Smooth muscle cell (in vitro differentiated cells): ENCODE results near the gene CLDN4. TPM values are rescaled to one million over a fixed set of nuclear protein-coding genes. Genes with fewer than 3 reads are reported as not detected.
A peak's percentile ranks its signal among the peaks of the same experiment; 100 is the strongest.
"Not testable (repeated sequence)": the region's sequence is repeated elsewhere in the genome, so short reads cannot be mapped to it uniquely, and the experiment has no call there.

Experiments
- DNase-seq: peaks from one replicate; lab custom pipeline; 2025; ENCODE audit not compliant: unreplicated experiment; lab: John Stamatoyannopoulos, UW
- H2AFZ ChIP-seq: fragments of 200-600 bp; sonication (generic); 2 replicates; pipeline ENCODE4 v1.6.0; 2016; ENCODE audit warnings: antibody characterized with exemption, low read depth, mild to moderate bottlenecking
- H3F3A ChIP-seq: fragments of 200-600 bp; sonication (generic); 2 replicates; pipeline ENCODE4 v1.6.0; 2017; ENCODE audit warnings: antibody characterized with exemption, low read depth
- H3K27ac ChIP-seq: fragments of 200-600 bp; sonication (generic); 2 replicates; pipeline ENCODE4 v1.5.1; 2016; ENCODE audit warnings: low read depth, mild to moderate bottlenecking
- H3K27me3 ChIP-seq: fragments of 200-600 bp; sonication (generic); 2 replicates; pipeline ENCODE4 v1.6.1; 2016; ENCODE audit warnings: low read depth, mild to moderate bottlenecking
- H3K36me3 ChIP-seq: fragments of 200-600 bp; sonication (generic); 2 replicates; pipeline ENCODE4 v1.5.1; 2016; ENCODE audit warnings: low read depth
- H3K4me1 ChIP-seq: fragments of 200-600 bp; sonication (generic); 2 replicates; pipeline ENCODE4 v1.5.1; 2016; ENCODE audit warnings: low read depth
- H3K4me2 ChIP-seq: fragments of 200-600 bp; sonication (generic); 2 replicates; pipeline ENCODE4 v1.6.0; 2016; ENCODE audit warnings: mild to moderate bottlenecking
- H3K4me3 ChIP-seq: fragments of 200-600 bp; sonication (generic); 2 replicates; pipeline ENCODE4 v1.5.1; 2016; ENCODE audit warnings: mild to moderate bottlenecking
- H3K79me2 ChIP-seq: fragments of 200-600 bp; sonication (generic); 2 replicates; pipeline ENCODE4 v1.6.0; 2016; ENCODE audit warnings: low read depth, mild to moderate bottlenecking
- H3K9ac ChIP-seq: fragments of 200-600 bp; sonication (generic); 2 replicates; pipeline ENCODE4 v1.6.0; 2016; ENCODE audit warnings: low read depth
- H3K9me3 ChIP-seq: fragments of 200-600 bp; sonication (generic); replicated peaks from 2 replicates; pipeline ENCODE4 v1.5.1; 2016; ENCODE audit warnings: low read depth
- H4K20me1 ChIP-seq: fragments of 200-600 bp; sonication (generic); 2 replicates; pipeline ENCODE4 v1.6.0; 2016; ENCODE audit warnings: low read depth
- WGBS: methylation state at CpG from one replicate; pipeline ENCODE4 v1.1.7; 2016; ENCODE audit warnings: low lambda C conversion rate; 5-methylcytosine and 5-hydroxymethylcytosine counted together
- polyA plus RNA-seq: library from polyadenylated mRNA; unstranded; fragments of >200 nt; fragmentation: Nextera tagmentation; extraction: Ambion mirVana; gene quantifications from 2 replicates; pipeline ENCODE4 v1.2.1, GENCODE V29; 2016
- total RNA-seq: library from RNA; depleted of rRNA; stranded (reverse); fragments of >200 nt; gene quantifications from 2 replicates; pipeline ENCODE4 v1.2.3, GENCODE V29; 2014
- TF ChIP-seq, protein P1 (sequence below): fragments of 200-600 bp; sonication (generic); IDR thresholded peaks from 2 replicates; pipeline ENCODE4 v1.5.1; 2017; ENCODE audit warnings: borderline replicate concordance, mild to moderate bottlenecking, antibody characterized with exemption; ENCODE audit not compliant: insufficient read depth, poor library complexity, severe bottlenecking

Gene CLDN4
- total and polyA plus RNA-seq, 2 experiments from 2014 or later: 63.5 to 109 TPM

GRCh38 chr7:73812996-73813395 is 17.8 kb upstream of the CLDN4 start:
- Histone ChIP-seq H3K36me3 (no peaks in the 10 kb centered on the region), H3K9ac (no peak overlapping the region), H3K79me2 (no peaks in the 10 kb centered on the region), H3F3A (no peaks in the 10 kb centered on the region), H3K4me2 (no peak overlapping the region), H3K9me3 (no peaks in the 10 kb centered on the region), H3K4me3 (no peak overlapping the region), H3K4me1 (no peaks in the 10 kb centered on the region), H3K27ac (no peak overlapping the region), H3K27me3 (no peaks in the 10 kb centered on the region), H4K20me1 (no peaks in the 10 kb centered on the region), H2AFZ (no peak overlapping the region)
- 98% methylated on average over 3 of the region's 3 CpGs for WGBS
- DNase-seq: no peak
- TF ChIP-seq, protein P1, sequence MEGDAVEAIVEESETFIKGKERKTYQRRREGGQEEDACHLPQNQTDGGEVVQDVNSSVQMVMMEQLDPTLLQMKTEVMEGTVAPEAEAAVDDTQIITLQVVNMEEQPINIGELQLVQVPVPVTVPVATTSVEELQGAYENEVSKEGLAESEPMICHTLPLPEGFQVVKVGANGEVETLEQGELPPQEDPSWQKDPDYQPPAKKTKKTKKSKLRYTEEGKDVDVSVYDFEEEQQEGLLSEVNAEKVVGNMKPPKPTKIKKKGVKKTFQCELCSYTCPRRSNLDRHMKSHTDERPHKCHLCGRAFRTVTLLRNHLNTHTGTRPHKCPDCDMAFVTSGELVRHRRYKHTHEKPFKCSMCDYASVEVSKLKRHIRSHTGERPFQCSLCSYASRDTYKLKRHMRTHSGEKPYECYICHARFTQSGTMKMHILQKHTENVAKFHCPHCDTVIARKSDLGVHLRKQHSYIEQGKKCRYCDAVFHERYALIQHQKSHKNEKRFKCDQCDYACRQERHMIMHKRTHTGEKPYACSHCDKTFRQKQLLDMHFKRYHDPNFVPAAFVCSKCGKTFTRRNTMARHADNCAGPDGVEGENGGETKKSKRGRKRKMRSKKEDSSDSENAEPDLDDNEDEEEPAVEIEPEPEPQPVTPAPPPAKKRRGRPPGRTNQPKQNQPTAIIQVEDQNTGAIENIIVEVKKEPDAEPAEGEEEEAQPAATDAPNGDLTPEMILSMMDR: no peak

GRCh38 chr7:73815436-73815835 is 15.4 kb upstream of the CLDN4 start:
- WGBS: 90% methylated on average over 8 of the region's 8 CpGs
- no peaks in the 10 kb centered on the region for H3K9me3 ChIP-seq
- H3K4me3 ChIP-seq: no peak overlapping the region
- H3K27ac ChIP-seq: no peak overlapping the region
- DNase-seq: no peak
- TF ChIP-seq, protein P1: no peak
- no peak overlapping the region for H3K9ac ChIP-seq
- no peak overlapping the region for H3K4me2 ChIP-seq
- H3K36me3 ChIP-seq: no peaks in the 10 kb centered on the region
- H3K27me3 ChIP-seq: no peaks in the 10 kb centered on the region
- H3K4me1 ChIP-seq: no peaks in the 10 kb centered on the region
- H4K20me1 ChIP-seq: no peaks in the 10 kb centered on the region
- no peak overlapping the region for H2AFZ ChIP-seq
- H3F3A ChIP-seq: no peaks in the 10 kb centered on the region
- H3K79me2 ChIP-seq: no peaks in the 10 kb centered on the region

DNA sequence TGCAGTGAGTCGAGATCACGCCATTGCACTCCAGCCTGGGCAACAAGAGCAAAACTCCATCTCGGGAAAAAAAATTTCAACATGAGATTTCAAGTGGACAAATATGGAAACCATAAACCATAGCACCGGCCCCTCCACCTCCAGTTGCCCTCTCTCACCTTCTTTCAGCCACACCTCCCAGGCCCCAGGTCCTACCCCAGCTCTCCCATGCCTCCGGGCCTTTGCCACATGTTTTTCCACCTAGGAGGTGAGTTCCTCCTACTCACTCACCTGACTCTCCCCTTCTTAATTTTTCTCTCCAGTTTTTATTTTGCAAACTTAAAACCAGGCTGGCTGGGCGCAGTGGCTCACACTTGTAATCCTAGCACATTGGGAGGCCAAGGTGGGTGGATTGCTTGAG is 13.7 kb upstream of the CLDN4 start:
- Histone ChIP-seq H3K9me3 (no peaks in the 10 kb centered on the region), H3K79me2 (no peaks in the 10 kb centered on the region), H3K4me1 (no peaks in the 10 kb centered on the region), H3K27me3 (no peaks in the 10 kb centered on the region), H3K4me2 (no peak overlapping the region), H3K36me3 (no peaks in the 10 kb centered on the region), H2AFZ (no peak overlapping the region), H3K4me3 (no peak overlapping the region), H3K27ac (no peak overlapping the region), H4K20me1 (no peaks in the 10 kb centered on the region), H3F3A (no peaks in the 10 kb centered on the region), H3K9ac (no peak overlapping the region)
- 98% methylated on average over 6 of the region's 6 CpGs for WGBS
- TF ChIP-seq, protein P1: no peak
- no peak for DNase-seq

- Histone ChIP-seq H3K4me2 (no peak overlapping the region), H3K4me3 (no peak overlapping the region), H3K4me1 (no peaks in the 10 kb centered on the region), H3K27ac (no peak overlapping the region), H3K9me3 (no peaks in the 10 kb centered on the region), H4K20me1 (no peaks in the 10 kb centered on the region), H2AFZ (no peak overlapping the region), H3K79me2 (no peaks in the 10 kb centered on the region), H3F3A (peaks cover 9% of the 10 kb centered on the region), H3K36me3 (no peaks in the 10 kb centered on the region), H3K27me3 (no peaks in the 10 kb centered on the region), H3K9ac (no peak overlapping the region)
- no peak for DNase-seq
- TF ChIP-seq, protein P1: no peak
- WGBS: 88% methylated on average over 7 of the region's 7 CpGs
Observed at GRCh38 chr7:73820013-73820412, 10.8 kb upstream of the CLDN4 start.

- WGBS: 75% methylated on average over 13 of the region's 14 CpGs
- not testable (repeated sequence) for H3K36me3 ChIP-seq
Observed at GRCh38 chr7:73821597-73822285, 9.1 kb upstream of the CLDN4 start.

More at GRCh38 chr7:73821597-73822285, 9.1 kb upstream of the CLDN4 start:
- not testable (repeated sequence) for H2AFZ ChIP-seq, H3F3A ChIP-seq, H3K4me2 ChIP-seq, H3K27me3 ChIP-seq, H3K9me3 ChIP-seq, H4K20me1 ChIP-seq, H3K4me3 ChIP-seq, H3K4me1 ChIP-seq, H3K79me2 ChIP-seq, DNase-seq
- peak overlapping the region; percentile 72 for H3K9ac ChIP-seq
- H3K27ac ChIP-seq: peak overlapping the region; percentile 96
